Inflammatory macrophage treated with lipopolysaccharide for 1 hour (primary cell): ENCODE measurements around the gene ANXA2.
"Not testable (repeated sequence)": the region's sequence is repeated elsewhere in the genome, so short reads cannot be mapped to it uniquely, and the experiment has no call there.

ENCODE experiments used
- DNase-seq, 2 donors: peaks; one replicate each; pipeline ENCODE4 v3.0.0-alpha.2; 2020 to 2022

The ANXA2 gene

DNA sequence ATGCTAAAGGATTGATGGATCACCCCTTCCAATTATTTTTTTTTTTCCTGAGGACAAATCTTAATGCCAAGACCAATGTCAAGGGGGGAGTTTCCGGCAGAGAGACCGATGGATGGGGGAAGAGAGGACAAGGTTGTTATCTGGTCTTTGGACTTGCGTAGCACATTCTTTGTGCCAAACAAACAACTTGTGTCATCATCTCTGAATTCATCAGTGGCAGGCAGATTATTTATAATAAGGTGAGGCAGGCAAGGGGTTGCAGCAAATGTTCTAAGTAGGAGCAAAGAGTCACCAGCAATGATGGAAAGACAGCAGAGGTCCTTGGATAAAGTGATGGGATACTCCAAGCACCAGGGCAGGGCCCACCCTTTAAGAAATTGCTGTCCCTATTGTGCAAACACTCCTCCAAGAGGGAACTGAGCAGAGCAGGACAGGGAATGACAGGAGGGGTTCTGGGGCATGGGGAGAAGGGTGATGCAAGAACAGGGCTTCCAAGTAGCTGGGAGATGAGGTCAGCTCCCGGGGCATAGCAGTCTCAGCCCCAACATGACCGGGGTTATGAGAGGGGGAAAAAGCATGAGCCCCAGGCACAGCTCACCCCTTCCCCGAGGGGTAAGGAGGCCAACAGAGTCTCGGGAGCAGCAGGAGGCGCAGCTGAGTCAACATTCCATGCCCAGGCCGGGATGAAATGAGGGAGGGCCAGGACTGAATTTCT is 57.4 kb downstream of the ANXA2 start:
- DNase-seq = no peak

DNA sequence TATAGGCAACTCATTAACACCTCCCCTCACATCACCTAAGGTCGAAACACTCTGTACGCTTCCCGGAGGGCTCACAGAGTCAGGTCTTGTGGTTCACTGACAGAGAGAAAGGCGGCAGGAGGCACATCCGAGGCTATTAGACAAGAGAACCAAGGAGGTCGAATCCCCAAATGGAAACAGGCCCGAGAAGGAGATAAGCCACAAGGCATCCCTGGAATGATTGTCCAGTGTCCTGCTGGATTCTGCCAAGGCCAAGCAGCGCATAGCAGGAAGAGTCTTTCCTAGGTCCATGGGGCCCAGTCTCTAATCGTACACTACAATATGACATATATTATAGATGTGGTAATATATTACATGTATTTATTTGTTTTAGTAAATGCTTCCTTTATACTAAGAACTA is 58.5 kb downstream of the ANXA2 start:
- DNase-seq = no peak

DNA sequence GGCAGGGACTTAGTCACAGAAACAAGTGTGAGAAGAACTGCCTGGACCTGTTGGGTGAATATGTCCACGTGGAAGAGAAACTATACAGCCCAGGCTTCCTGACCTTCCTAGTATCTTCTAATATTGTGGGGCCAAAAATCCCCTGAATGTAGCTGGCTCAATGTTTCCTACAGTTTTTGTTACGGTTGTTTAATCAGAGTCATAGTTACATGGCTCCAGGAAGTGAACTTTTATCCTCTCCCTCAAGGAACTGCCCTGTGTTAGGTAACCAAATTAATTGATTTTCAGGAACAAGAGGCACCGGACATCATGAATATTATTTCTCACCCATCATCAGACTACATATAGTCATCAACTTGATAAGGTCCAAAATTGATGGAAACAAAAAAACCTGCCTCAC is 59.0 kb downstream of the ANXA2 start:
- DNase-seq = no peak

DNA sequence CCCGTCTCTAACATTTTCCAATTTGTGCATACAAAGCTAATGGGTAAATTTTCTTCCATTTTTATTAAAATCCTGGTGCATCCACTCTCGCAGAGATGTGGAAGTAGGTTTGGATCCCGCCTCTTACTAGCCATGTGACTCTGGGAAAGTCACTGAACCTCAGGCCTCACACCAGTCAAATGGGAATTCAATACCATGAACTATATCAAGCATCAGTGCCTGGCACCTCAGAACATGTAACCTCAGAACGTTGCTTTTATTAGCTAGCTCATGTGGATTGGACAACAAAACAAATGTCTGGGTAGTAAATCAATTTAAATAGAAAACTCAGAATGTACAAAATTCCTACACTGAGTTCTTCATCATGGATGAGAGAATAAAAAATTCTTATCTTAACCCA is 60.7 kb downstream of the ANXA2 start:
- DNase-seq = no peak

DNA sequence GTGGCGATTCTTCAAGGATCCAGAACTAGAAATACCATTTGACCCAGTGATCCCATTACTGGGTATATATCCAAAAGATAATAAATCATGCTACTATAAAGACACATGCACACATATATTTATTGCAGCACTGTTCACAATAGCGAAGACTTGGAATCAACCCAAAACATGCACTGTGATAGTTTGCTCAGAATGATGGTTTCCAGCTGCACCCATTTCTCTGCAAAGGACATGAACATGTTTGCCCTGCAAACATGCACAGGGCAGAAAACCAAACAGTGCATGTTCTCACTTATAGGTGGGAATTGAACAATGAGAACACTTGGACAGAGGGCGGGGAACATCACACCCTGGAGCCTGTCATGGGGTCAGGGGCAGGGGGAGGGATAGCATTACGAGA is 62.5 kb downstream of the ANXA2 start:
- not testable (repeated sequence) for DNase-seq

DNA sequence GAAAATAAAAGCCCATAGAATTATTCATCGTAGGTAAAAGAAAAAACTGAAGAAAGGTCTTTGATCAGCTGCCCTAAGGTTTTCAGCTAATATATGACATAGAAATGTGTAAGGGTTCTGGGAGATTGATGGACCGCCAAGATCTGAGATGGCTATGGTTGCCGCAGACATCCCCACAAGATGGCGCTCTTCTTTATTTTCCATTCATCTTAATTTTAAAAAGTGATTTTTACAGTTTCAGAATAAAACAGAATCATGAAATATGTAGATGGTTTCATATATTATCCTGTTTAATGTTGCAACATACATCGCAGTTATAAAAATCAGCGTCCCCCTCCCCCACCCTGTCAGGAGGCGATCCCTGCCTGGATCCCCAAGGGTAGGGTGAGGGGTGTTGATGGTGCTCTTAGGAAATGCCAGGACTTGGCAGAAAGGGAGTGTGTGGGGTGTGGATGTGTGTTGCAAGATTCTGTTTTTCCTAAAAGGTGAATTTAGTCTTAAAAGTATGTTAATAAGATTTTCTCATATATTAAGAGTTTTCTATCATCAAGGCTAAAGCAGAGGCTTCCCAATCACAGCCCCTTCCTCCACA is 68.8 kb downstream of the ANXA2 start:
- peak in 1 of 2 donors; percentile 58 for DNase-seq

DNA sequence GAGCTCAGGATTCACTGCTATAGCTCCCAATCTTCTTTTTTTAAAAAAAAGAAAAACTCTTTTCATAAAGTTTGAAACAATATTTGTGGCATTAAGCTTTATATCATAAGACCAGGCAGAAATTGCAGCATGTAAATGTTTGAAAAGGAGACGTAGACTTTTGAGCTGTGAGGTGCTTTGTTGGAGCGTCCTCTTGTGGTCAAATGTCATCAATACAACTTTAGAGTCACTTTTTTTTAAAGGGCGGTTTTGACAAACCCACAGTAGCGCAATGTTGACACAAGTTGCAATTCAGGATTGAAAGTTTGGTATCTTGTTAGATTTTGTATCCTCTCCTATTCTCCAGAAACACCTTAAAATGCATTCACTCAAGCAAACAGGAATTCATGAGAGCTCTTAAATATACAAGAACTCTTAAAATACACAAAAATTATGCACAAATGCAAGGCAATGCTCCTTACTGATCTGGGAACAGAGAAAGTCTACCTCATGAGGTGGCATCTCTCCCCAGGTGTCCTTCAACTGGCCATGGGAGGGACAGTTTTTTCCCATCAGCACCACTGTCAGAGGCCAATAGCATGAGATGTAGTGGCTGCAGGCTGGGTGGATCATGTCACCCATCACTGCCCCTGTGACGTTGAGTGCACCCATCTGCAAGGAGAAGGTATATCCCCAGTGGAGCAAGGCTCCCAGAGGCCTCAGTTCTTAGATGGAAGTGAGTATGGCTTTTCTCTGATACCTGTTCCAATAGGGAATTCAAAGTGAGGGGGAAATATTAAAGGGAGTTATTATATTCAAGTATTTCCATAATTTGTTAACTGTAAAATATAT is 70.7 kb downstream of the ANXA2 start:
- DNase-seq = peak; percentile 46 to 83

DNA sequence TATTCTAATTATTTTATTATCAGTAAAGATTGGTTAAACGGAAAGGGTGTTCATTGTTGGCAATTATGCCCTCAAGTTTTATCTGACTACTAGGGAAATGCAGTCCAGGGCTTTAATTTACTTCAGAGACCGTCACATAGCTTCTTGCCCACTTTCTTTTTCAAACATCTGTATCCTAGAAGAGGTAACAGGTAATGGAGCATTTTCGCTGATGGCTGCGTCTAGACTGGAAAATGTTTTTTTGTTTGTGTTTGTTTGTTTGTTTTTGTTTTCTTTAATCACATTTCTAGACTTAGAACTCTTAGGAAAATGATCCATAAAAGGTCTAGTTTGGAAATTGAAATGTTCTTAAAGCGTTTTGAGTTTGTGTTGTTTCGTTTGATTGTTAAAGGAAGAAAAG is 71.4 kb downstream of the ANXA2 start:
- DNase-seq = no peak

DNA sequence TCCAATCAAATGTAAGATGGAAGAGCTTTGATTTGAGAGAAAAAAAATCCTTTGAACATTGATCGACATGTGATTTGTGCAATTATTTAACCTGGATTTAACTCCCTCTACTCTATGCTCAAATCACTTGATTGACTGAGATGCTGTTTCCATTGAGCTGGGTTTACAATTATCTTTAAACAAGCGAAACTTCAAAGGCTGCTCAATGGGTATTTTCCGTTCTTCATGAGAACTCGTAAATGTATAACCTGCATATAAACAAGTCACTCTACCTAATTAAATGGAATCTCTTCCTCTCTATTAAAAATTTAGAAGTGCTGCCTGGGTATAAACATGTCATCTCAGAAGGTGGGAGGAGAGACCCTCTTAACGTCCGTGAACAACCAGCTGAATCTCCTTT is 71.9 kb downstream of the ANXA2 start:
- no peak for DNase-seq

DNA sequence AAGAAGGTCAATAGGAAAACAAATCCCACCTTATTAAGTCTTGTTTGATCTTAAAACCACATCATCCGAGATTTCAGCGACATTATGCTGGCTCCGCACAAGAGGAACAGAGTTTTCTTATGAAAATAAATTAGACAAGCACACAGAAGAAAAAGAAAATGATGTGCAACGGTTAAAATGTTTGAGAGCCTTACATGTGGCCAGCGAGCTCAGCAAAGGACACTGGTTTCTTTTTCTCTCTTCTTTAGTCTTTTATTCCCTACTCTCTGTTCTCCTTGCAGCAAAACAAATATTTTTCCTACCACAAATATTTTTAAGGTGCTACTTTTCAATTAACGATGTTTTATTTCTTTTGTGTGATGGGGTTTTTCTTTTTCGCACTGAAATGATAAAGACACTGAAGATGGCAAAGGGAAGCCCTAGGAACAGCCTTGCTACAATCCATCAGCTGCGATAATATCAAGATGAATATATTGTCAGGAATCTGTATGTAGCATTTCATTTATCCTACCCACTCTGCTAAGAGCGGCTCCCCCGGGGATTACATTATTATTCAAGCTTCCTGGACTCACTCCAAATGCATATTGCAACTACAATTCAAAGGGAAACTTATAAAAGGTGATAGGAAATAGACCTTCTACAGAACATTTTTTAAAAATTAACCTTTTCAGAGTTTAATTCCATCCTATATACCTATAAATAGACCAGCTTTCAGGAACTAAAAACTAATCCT is 72.9 kb downstream of the ANXA2 start:
- no peak for DNase-seq

DNA sequence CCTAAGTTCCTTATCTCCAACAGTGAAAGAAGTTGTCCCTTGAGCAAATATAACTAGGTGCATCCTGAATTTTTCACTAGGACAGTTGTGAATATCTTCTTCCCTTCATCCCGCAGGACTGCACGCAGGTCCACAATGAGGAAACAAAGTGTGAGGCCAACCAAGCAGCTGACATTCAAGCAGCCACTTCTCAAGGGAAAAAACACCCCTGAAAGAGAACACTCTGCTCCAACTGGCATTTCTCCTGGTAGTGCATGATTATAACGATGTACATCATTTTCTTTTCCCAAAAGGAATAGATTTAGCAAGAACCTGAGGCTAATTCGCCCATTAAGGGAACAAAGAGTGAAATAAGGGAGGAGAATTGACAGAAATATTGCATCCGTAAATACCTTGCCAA is 74.5 kb downstream of the ANXA2 start:
- no peak for DNase-seq

DNA sequence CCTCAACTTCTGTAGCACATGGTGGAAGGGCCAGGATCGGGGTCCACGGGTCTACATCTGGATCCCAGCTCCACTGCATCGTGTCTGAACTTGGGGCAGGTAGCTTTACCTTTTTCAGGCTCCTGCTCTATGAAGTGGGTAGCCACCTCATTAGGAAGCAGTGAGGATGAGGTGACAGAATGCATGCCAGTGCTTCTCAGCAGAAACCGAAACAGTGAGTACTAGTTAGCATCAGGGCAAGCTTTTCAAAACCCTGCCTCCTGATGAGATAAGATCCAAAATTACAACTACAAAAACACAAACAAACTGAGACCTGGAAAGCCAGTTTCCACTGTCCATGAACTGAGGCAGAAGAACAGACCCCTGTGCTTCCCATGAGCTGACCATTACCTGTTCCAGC is 77.4 kb downstream of the ANXA2 start:
- no peak for DNase-seq

DNA sequence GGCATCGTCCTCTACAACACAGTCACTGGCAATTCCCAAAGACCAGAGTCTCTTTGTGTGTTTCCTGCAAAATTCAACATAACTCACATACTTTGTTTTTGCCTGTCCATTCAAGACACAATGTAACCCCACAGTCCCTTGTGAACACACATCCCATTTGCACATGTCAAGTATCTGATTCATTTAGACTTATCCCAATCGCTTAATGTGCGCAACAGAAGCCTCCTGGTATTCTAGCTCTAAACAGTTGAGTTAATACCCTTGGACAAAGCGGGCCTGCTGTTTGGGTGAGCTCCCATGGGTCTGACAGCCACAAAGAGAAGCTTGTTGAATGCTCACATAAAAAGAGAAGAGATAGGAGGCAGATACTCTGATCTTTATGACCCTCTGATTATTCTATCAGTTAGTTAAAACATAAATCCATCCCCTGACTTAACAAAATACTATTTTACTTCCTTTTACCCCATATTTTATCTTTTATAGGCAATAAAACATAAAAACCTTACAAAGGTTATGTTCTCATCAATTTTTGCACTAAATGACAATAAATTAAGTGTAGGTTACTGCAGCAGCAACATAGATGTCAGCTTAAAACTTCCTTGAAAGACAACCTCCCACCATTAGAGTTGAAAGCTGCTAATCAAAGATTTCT is 79.4 kb downstream of the ANXA2 start:
- DNase-seq = no peak

DNA sequence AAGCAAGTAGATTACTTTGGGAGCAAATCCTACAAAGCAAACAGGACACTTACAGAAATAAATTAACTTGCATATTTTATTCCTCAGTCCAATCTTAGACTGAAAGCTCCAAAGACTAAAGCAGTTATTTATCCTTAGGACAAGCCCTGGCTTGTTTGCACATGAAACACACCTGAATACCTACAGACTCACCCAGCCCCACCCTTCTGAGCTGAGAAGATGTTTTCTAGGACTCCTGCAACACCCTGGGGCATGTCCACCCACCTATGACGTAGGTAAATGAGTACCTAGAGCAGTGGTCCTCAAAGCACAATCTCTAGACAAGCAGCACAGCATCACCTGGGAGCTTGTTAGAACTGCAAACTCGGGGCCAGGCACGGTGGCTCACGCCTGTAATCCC is 80.8 kb downstream of the ANXA2 start:
- no peak for DNase-seq

DNA sequence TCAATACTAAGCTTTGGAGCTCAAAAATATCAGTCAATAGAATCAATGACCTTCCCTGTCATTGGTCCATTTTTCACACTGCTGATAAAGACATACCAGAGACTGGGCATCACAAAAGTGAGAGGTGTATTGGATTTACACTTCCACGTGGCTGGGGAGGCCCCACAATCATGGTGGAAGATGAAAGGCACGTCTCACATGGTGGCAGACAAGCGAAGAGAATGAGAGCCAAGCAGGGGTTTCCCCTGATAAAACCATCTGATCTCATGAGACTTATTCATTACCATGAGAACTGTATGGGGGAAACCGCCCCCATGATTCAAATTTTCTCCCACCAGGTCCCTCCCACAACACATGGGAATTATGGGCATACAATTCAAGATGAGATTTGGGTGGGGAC is 81.9 kb downstream of the ANXA2 start:
- DNase-seq = peak in 1 of 2 donors; percentile 15

DNA sequence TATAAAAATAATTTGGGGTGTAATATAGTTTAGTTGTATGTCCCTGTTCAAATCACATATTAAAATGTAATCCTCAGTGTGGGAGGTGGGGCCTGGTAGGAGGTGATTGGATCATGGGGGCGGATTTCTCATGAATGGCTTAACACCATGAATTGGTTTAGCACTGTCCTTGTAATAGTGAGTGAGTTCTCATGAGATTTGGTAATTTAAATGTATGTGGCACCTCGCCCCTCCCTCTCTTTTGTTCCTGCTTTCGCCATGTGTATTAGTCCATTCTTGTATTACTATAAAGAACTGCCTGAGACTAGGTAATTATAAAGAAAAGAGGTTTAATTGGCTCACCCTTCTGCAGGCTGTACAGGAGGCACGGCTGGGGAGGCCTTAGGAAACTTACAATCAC is 83.9 kb downstream of the ANXA2 start:
- no peak for DNase-seq

DNA sequence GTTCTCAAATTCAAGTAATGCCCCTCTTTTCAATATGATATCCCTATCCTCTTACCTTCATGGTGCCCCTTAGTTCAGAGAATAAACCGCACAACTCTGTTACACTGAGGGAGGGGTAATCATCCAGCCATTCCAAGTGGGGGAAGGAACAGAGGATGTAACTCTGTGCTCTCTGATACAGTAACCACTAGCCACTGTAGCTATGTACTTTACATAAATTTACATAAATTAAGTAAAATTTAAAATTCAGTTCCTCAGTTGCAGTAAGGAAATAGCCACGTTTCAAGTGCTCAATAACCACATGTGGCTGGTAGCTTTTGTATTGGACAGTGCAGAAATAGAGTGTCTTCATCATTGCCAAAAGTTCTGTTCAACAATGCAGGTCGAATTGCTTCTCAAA is 90.8 kb downstream of the ANXA2 start:
- no peak for DNase-seq

DNA sequence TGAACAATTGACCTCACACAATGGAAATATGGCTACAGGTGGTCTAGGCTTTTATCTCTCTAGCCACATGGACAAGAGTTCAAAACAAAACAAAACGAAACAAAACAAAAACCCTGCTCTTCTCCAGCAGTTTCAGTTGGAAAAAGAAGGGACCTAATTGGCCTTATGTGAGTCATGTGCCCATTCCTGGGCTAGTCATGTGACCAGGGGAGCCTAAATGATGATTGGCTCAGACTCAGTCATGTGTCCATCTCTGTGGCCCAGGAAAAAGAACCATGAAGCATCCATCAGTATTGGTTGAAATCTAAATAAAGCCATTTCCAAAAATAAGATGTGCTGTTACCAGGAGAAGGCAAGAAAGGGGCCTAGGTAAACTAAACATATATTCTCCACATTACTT is 96.8 kb downstream of the ANXA2 start:
- no peak for DNase-seq

DNA sequence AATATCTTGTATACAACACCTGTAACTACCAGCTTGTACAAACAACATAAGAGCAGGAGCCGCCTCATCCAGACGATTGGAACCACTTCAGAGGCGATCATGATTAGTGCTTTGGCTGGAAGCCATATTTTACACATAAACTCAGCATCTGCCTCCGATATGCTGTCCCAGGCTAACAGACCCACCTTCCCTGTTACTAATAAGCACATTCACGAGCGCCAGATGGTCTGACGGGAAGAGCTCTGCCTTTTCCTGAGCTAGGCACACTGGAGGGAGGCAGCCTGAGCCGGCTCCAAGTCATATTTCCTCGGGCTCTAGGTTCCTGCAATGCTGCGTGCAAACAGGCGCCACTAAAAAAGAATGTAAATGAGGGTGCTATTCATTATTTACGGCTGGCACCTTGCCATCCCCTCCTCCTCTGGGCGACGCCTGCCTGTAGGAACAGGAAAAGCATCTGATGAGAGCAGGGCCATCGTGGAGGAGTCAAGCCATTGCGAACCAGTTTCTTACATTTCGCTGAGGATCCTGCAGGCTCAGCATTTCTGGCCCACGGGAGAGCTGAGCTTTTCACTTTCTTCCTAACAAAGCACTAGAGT is 98.2 kb downstream of the ANXA2 start:
- no peak for DNase-seq
